Cardiac fibroblast (primary cell): ENCODE measurements around the gene HMG20A.

Source experiments
- DNase-seq, 2 donors: peaks; one replicate each; pipeline versions ENCODE4 v3.0.0 to v3.0.0-alpha.2; 2010; ENCODE audit warnings: low read depth in 2 of 2
- H3K4me3 ChIP-seq, 2 donors: replicated peaks in 1 of 2; 1 replicate in 1 of 2; 2 replicates in 1 of 2; pipeline ENCODE4 v1.5.1; 2011; ENCODE audit warnings: low read depth in 2 of 2, low read length in 2 of 2, mild to moderate bottlenecking in 2 of 2, moderate library complexity in 1 of 2
- TF ChIP-seq, protein P1 (sequence below): IDR thresholded peaks from one replicate; pipeline ENCODE4 v1.5.1; 2011; ENCODE audit warnings: low read depth, mild to moderate bottlenecking, low read length, inconsistent platforms

Gene HMG20A

DNA sequence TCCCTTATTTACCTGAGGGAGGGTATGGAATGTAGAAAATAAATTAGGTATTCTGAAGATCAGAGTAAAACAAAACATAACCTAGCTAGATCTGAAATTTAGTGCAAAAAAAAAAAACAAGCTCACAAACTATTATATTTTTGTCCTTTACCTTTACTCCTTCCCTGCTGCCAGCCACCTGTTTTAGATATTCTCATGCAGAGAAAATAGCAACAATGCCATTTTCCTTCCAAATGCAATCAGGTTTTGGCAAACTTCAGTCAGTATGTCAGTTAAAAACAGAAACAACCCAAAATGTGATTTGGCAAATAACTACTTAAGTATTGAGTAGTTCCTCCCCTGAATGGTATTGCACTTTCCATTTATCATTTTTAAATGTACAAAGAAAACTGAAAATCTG lies 36.6 kb upstream of the HMG20A start:
- H3K4me3 ChIP-seq, result no peak overlapping the region
- DNase-seq, result no peak
- TF ChIP-seq, protein P1, sequence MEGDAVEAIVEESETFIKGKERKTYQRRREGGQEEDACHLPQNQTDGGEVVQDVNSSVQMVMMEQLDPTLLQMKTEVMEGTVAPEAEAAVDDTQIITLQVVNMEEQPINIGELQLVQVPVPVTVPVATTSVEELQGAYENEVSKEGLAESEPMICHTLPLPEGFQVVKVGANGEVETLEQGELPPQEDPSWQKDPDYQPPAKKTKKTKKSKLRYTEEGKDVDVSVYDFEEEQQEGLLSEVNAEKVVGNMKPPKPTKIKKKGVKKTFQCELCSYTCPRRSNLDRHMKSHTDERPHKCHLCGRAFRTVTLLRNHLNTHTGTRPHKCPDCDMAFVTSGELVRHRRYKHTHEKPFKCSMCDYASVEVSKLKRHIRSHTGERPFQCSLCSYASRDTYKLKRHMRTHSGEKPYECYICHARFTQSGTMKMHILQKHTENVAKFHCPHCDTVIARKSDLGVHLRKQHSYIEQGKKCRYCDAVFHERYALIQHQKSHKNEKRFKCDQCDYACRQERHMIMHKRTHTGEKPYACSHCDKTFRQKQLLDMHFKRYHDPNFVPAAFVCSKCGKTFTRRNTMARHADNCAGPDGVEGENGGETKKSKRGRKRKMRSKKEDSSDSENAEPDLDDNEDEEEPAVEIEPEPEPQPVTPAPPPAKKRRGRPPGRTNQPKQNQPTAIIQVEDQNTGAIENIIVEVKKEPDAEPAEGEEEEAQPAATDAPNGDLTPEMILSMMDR, result no peak

DNA sequence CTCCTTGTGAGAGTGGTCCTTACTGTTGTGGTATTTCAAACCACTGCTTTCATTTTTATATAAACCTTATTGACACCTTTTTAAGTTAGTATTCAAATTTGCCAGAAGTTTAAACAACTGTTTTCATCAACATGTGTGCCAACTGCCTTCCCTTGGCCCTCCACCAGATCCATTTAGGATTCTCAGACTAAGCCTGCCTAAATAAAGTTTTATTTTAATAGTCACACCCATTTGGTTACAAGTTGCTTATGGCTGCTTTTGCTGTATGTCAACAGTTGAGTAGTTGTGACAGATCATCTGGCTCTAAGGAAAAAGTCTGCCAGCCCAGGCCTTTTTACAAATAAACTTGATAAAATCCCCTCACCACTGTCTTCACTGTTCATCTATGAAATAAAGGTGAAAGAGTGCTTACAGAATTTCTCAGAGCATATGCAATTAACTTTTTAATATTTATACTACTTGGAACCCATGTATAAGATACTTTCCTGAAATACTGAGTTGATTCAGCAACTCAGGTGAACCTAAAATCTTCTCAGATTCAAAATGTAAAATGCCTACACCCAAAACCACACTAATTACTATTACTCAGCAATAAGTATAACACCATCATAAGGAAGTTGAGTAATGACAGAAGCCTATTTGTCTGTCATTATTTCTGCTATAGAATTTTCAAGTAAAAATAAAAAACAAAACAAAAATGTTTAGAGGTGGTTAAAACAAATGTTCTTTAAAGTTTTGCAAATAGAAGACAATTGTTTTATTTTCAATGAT lies 35.9 kb upstream of the HMG20A start:
- no peak for DNase-seq
- no peak overlapping the region for H3K4me3 ChIP-seq
- TF ChIP-seq, protein P1, result no peak

DNA sequence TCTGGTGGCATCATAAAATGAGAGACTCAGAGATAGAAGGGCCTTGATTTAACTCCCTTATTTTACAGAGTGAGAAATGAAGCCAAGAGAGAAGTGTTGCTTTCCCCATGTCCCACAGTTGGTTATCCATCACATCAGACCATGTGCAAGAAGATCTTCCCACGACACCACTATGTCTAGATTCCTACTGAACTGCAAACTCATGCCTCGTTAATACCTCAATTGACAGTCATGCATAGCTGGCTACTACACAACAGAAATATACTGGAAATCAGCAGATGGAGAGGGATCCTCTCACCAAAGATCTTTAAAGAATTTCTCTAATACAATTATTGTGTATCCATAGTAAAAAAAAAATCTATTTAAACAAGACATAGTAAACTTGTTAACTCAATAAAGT lies 34.1 kb upstream of the HMG20A start:
- DNase-seq, result no peak
- TF ChIP-seq, protein P1, result no peak
- no peak overlapping the region for H3K4me3 ChIP-seq

DNA sequence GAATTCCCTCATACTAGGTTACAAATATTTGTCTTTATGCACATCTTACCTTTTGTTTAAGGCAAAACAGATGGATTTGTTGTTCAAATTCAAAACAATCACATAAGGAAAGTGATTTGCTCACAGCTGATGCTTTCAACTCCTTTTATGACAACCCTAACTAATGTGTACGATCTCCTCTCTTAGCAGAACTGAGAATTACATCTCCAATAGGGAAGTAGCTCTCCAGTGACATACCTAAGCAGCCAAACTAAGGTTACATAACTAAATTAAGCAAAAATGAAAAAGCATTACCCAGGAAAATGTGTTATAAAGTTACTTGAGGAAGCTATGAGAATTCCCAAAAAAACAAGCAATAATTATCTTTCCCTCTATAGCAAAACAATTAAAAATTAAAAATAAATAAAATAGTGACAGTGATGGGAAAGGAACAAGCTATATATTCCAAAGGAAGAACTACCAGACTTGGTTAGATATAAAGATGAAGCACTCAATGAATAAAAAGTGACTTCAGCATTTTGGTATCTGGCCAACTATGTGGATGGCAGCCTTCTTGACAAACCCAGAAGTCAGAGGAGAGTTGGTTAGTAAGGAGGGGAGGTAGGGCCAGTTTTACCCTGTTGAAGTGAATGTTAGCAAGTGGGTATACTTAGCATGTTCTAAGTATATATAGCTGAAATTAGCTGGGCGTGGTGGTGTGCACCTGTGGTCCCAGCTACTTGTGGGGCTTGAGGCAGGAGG lies 33.2 kb upstream of the HMG20A start:
- peak; percentile 18 to 45 for DNase-seq
- TF ChIP-seq, protein P1, result no peak
- H3K4me3 ChIP-seq, result no peak overlapping the region

DNA sequence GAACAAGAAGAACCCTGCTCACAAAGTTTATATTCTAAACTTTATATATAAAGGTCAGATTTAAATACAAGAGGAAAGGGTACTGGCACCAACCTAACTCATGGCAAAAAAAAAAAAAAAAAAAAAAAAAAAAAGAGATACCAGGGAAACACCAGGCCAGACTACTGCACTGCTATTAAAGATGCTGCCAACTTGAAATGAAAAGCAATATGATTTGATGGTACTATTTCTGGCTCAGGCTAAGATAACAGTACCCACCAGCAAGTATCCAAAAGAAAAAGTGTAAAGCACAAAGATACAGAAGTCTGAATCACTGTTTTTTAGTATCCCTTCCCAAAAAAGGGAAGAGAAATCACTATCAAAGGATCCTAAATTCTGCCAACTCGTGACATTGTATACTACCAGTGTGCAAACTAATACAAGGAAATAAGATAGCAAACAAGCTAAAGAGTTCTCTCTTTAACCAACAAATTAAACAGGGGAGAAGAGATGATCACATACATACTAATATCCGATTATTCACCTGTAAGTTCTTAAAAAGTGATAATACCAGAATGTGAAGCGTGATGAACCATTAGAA lies 29.2 kb upstream of the HMG20A start:
- no peak for DNase-seq
- no peak overlapping the region for H3K4me3 ChIP-seq
- TF ChIP-seq, protein P1, result no peak

DNA sequence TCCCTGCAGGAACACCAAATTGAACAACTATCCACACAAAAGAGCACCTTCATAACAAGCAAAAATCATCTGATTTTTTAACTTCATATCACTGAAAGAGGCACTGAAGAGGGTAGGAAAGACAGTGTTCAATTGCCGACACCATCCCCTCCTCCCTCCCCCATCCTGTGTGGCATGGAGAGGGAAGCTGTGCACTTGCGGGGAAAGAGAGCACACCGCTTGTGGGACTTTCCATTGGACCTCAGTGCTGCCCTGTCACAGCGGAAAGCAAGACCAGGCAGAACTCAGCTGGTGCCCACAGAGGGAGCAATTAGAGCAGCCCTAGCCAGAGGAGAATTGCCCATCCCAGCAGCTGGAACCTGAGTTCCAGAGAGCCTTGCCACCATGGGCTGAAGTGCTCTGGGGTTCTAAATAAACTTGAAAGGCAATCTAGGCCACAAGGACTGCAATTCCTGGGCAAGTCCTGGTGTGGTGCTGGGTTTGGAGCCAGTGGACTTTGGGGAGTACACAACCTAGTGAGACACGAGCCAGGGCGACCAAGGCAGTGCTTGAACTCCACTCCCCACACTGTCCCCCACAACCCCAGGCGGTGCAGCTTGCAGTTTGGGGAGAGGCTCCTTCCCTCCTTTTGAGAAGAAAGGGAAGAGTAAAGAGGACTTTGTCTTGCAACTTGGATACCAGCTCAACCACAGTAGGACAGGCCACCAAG lies 27.8 kb upstream of the HMG20A start:
- no peak for DNase-seq

More for the DNA sequence above, 27.8 kb upstream of the HMG20A start:
- TF ChIP-seq, protein P1, result no peak
- H3K4me3 ChIP-seq, result no peak overlapping the region
